GM23338 (cell line): ENCODE data around the gene PSD4. TPM values are rescaled to one million over a fixed set of nuclear protein-coding genes. Genes with fewer than 3 reads are reported as not detected.

Experiments
- ATAC-seq: fragments of 200-7000 bp; cut with Tn5 transposase; 3 replicates; pipeline ENCODE4 v1.9.1; 2020
- DNase-seq: peaks from one replicate; pipeline ENCODE4 v3.0.0-alpha.2; 2015; ENCODE audit warnings: low spot score
- H2AFZ ChIP-seq: fragments of 200-600 bp; sonication (generic); 2 replicates; pipeline ENCODE4 v1.8.0; 2016; ENCODE audit warnings: antibody characterized with exemption, mild to moderate bottlenecking, moderate library complexity
- H3F3A ChIP-seq: fragments of 200-600 bp; sonication (generic); replicated peaks from 2 replicates; pipeline ENCODE4 v1.8.0; 2017; ENCODE audit warnings: antibody characterized with exemption, mixed run types, low read depth
- H3K27ac ChIP-seq: fragments of 200-600 bp; sonication (generic); 2 replicates; pipeline ENCODE4 v1.6.1; 2016; ENCODE audit warnings: low read depth
- H3K27me3 ChIP-seq: fragments of 200-600 bp; sonication (generic); 2 replicates; pipeline ENCODE4 v1.8.0; 2016; ENCODE audit warnings: mild to moderate bottlenecking, mixed run types, moderate library complexity; ENCODE audit not compliant: insufficient read depth
- H3K36me3 ChIP-seq: fragments of 200-600 bp; sonication (generic); 2 replicates; pipeline ENCODE4 v1.8.0; 2016; ENCODE audit warnings: mild to moderate bottlenecking; ENCODE audit not compliant: insufficient read depth
- H3K4me1 ChIP-seq: fragments of 200-600 bp; sonication (generic); 2 replicates; pipeline ENCODE4 v1.8.0; 2016; ENCODE audit warnings: mild to moderate bottlenecking, moderate library complexity; ENCODE audit not compliant: insufficient read depth
- H3K4me2 ChIP-seq: fragments of 200-600 bp; sonication (generic); 2 replicates; pipeline ENCODE4 v1.7.1; 2017; ENCODE audit warnings: mixed run types
- H3K4me3 ChIP-seq: fragments of 200-600 bp; sonication (generic); 2 replicates; pipeline ENCODE4 v1.6.1; 2016; ENCODE audit warnings: mixed run types
- H3K79me2 ChIP-seq: fragments of 200-600 bp; sonication (generic); replicated peaks from 2 replicates; pipeline ENCODE4 v1.8.0; 2017; ENCODE audit warnings: mild to moderate bottlenecking; ENCODE audit not compliant: insufficient read depth
- H3K9me2 ChIP-seq: fragments of 200-600 bp; sonication (generic); 2 replicates; pipeline ENCODE4 v1.8.0; 2017; ENCODE audit not compliant: insufficient read depth
- H4K20me1 ChIP-seq: fragments of 200-600 bp; sonication (generic); replicated peaks from 2 replicates; pipeline ENCODE4 v1.8.0; 2017; ENCODE audit warnings: mild to moderate bottlenecking; ENCODE audit not compliant: insufficient read depth
- H3K27ac Mint-ChIP-seq: 2 replicates; pipeline ENCODE4 v1.8.0; 2020; ENCODE audit warnings: inconsistent platforms, mild to moderate bottlenecking, moderate library complexity, mixed read lengths
- H3K27me3 Mint-ChIP-seq: 3 replicates; pipeline ENCODE4 v1.8.0; 2022; ENCODE audit warnings: low read depth, mild to moderate bottlenecking, moderate library complexity, mixed read lengths, inconsistent platforms; ENCODE audit not compliant: insufficient read depth, poor library complexity
- H3K36me3 Mint-ChIP-seq: 3 replicates; pipeline ENCODE4 v1.8.0; 2021; ENCODE audit warnings: low read depth, mild to moderate bottlenecking, inconsistent platforms, moderate library complexity, mixed read lengths
- H3K4me1 Mint-ChIP-seq: 3 replicates; pipeline ENCODE4 v1.8.0; 2020; ENCODE audit warnings: mild to moderate bottlenecking, inconsistent platforms, mixed read lengths
- H3K4me3 Mint-ChIP-seq: 3 replicates; pipeline ENCODE4 v1.8.0; 2021; ENCODE audit warnings: moderate library complexity, mild to moderate bottlenecking, inconsistent platforms, mixed read lengths
- H3K9me3 Mint-ChIP-seq: 3 replicates; pipeline ENCODE4 v1.8.0; 2020; ENCODE audit warnings: moderate library complexity, mild to moderate bottlenecking, inconsistent platforms, mixed read lengths
- CREB1 ChIP-seq: fragments of 250-450 bp; sonication (Bioruptor Pico); IDR thresholded peaks from 2 replicates; pipeline ENCODE4 v1.5.0; 2020; ENCODE audit warnings: low read depth, mild to moderate bottlenecking, moderate library complexity
- CTCF ChIP-seq, 2 experiments: fragments of 200-600 bp in 1 of 2; sonication (generic) in 1 of 2; conservative IDR thresholded peaks; 2 replicates each; pipeline versions ENCODE4 v1.5.1 to v1.6.1; 2016 to 2017; ENCODE audit warnings: antibody characterized with exemption in 2 of 2, low read depth in 2 of 2, mild to moderate bottlenecking in 2 of 2, moderate library complexity in 1 of 2
- ETS1 ChIP-seq: IDR thresholded peaks from 2 replicates; pipeline ENCODE4 v1.6.1; 2016; ENCODE audit warnings: antibody characterized with exemption
- EZH2phosphoT487 ChIP-seq: fragments of 200-600 bp; sonication (generic); IDR thresholded peaks from one replicate; pipeline ENCODE4 v1.8.1; 2018; ENCODE audit warnings: antibody characterized with exemption; ENCODE audit not compliant: unreplicated experiment
- JUNB ChIP-seq: IDR thresholded peaks from one replicate; pipeline ENCODE4 v1.6.1; 2016; ENCODE audit warnings: antibody characterized with exemption; ENCODE audit not compliant: unreplicated experiment
- NANOG ChIP-seq: IDR thresholded peaks from 2 replicates; pipeline ENCODE4 v1.6.1; 2016; ENCODE audit warnings: antibody characterized with exemption, borderline replicate concordance
- POLR2AphosphoS5 ChIP-seq: IDR thresholded peaks from 2 replicates; pipeline ENCODE4 v1.6.1; 2016; ENCODE audit warnings: antibody characterized with exemption, low read depth
- STAT1 ChIP-seq: IDR thresholded peaks from one replicate; pipeline ENCODE4 v1.6.1; 2016; ENCODE audit warnings: antibody characterized with exemption; ENCODE audit not compliant: unreplicated experiment
- ZNF114 ChIP-seq: fragments of 250-450 bp; sonication (Bioruptor Pico); IDR thresholded peaks from 2 replicates; pipeline ENCODE4 v1.5.0; 2020; ENCODE audit warnings: mild to moderate bottlenecking, moderate library complexity
- ZNF331 ChIP-seq: fragments of 250-450 bp; sonication (Bioruptor Pico); IDR thresholded peaks from 2 replicates; pipeline ENCODE4 v1.5.0; 2020; ENCODE audit warnings: low read depth, mild to moderate bottlenecking, moderate library complexity
- polyA plus RNA-seq: library from polyadenylated mRNA; unstranded; fragments of >200 nt; fragmentation: Nextera tagmentation; extraction: Ambion mirVana; gene quantifications from 2 replicates; pipeline ENCODE4 v1.2.1, GENCODE V29; 2016
- total RNA-seq: library from RNA; depleted of rRNA; stranded (reverse); fragments of >200 nt; shearing (Covaris generic); gene quantifications from 2 replicates; pipeline ENCODE4 v1.2.3, GENCODE V29; 2014

PSD4 gene
- total and polyA plus RNA-seq, 2 experiments from 2014 or later, result 0.06 to 0.66 TPM

GRCh38 chr2:113197347-113198047 is 23.7 kb downstream of the PSD4 start (continued):
- TF ChIP-seq EZH2phosphoT487 (no peak), CREB1 (CRISPR knock-in tag) (no peak), CTCF (conservative IDR thresholded peaks at IDR 0.05; ENCODE audit: low read depth in 2 of 2) (no peak), STAT1 (no peak), ZNF114 (CRISPR knock-in tag) (no peak), ETS1 (no peak), NANOG (no peak), JUNB (no peak), POLR2AphosphoS5 (no peak)

GRCh38 chr2:113198048-113198789 is 24.4 kb downstream of the PSD4 start:
- TF ChIP-seq STAT1 (no peak), CREB1 (CRISPR knock-in tag) (no peak), NANOG (no peak), ZNF331 (CRISPR knock-in tag) (no peak), CTCF (conservative IDR thresholded peaks at IDR 0.05; ENCODE audit: low read depth in 2 of 2) (no peak), EZH2phosphoT487 (no peak)
- Histone ChIP-seq H3K4me1 (no peaks in the 10 kb centered on the region), H3F3A (no peaks in the 10 kb centered on the region), H3K79me2 (no peaks in the 10 kb centered on the region), H2AFZ (peak overlapping the region; percentile 94), H3K4me3 (peak overlapping the region; percentile 69), H4K20me1 (no peaks in the 10 kb centered on the region), H3K27ac (no peak overlapping the region), H3K27me3 (no peaks in the 10 kb centered on the region), H3K9me2 (no peaks in the 10 kb centered on the region), H3K4me2 (peak overlapping the region; percentile 84), H3K36me3 (no peaks in the 10 kb centered on the region)
- H3K27ac Mint-ChIP-seq, result no peak overlapping the region
- no peaks in the 10 kb centered on the region for H3K9me3 Mint-ChIP-seq
- peaks cover 3% of the 10 kb centered on the region for H3K27me3 Mint-ChIP-seq
- DNase-seq (no peak), ATAC-seq (peak; percentile 47; the same call in 1 of the 3 replicates)
- peak overlapping the region; percentile 66 for H3K4me3 Mint-ChIP-seq
- no peaks in the 10 kb centered on the region; the same call in 2 of the 3 replicates for H3K4me1 Mint-ChIP-seq
- no peaks in the 10 kb centered on the region for H3K36me3 Mint-ChIP-seq
